SK-N-SH (cell line): Measurements from ENCODE around the gene KMT2E. TPM values are rescaled to one million over a fixed set of nuclear protein-coding genes. Genes with fewer than 3 reads are reported as not detected.

Experiments used
- CTCF ChIA-PET: fragments of 300-600, 350-600 bp; formaldehyde crosslinking; extraction: SDS; loops from one replicate; lab custom pipeline; 2021; lab: Yijun Ruan, JAX
- POLR2A ChIA-PET: fragments of 350-600 bp; sonication (Branson Sonifier 250); formaldehyde crosslinking; extraction: SDS; loops from one replicate; lab custom pipeline; 2020; ENCODE audit warnings: antibody characterized with exemption, inconsistent platforms; lab: Yijun Ruan, JAX
- DNase-seq: peaks from one replicate; pipeline ENCODE4 v3.0.0; 2012
- H2AFZ ChIP-seq: fragments of 200-600 bp; sonication (generic); 2 replicates; pipeline ENCODE4 v1.8.1; 2016; ENCODE audit warnings: antibody characterized with exemption, mild to moderate bottlenecking, low read depth
- H3F3A ChIP-seq: fragments of 200-600 bp; sonication (generic); replicated peaks from 2 replicates; pipeline ENCODE3; 2016; ENCODE audit warnings: antibody characterized with exemption, mild to moderate bottlenecking; ENCODE audit not compliant: insufficient read depth
- H3K27ac ChIP-seq, 2 experiments: fragments of 200-500 bp in 1 of 2; fragments of 200-600 bp in 1 of 2; sonication (Bioruptor generic) in 1 of 2; sonication (generic), shearing (Covaris generic) in 1 of 2; 2 replicates each; pipeline versions ENCODE4 v1.5.1 to v1.6.1; 2014 to 2016; ENCODE audit warnings: low read depth in 2 of 2, inconsistent platforms in 1 of 2, low read length in 1 of 2, mild to moderate bottlenecking in 1 of 2, mixed read lengths in 1 of 2
- H3K27me3 ChIP-seq: fragments of 200-600 bp; sonication (generic), shearing (Covaris generic); 2 replicates; pipeline ENCODE4 v1.6.1; 2016; ENCODE audit warnings: mixed run types; ENCODE audit not compliant: insufficient read depth
- H3K36me3 ChIP-seq, 2 experiments: fragments of 200-500 bp in 1 of 2; fragments of 200-600 bp in 1 of 2; sonication (Bioruptor generic) in 1 of 2; sonication (generic) in 1 of 2; replicated peaks in 1 of 2; 2 replicates each; pipeline versions ENCODE3 to v1.5.1; 2014 to 2016; ENCODE audit warnings: low read length in 1 of 2, mild to moderate bottlenecking in 1 of 2; ENCODE audit not compliant: insufficient read depth in 2 of 2, control insufficient read depth in 1 of 2
- H3K4me1 ChIP-seq, 2 experiments: fragments of 200-500 bp in 1 of 2; fragments of 200-600 bp in 1 of 2; sonication (Bioruptor generic) in 1 of 2; sonication (generic), shearing (Covaris generic) in 1 of 2; 2 replicates each; pipeline versions ENCODE4 v1.5.1 to v1.6.1; 2014 to 2016; ENCODE audit warnings: low read depth in 1 of 2, low read length in 1 of 2, mixed run types in 1 of 2; ENCODE audit not compliant: insufficient read depth in 2 of 2, control insufficient read depth in 1 of 2
- H3K4me2 ChIP-seq: fragments of 200-600 bp; sonication (generic), shearing (Covaris generic); 2 replicates; pipeline ENCODE4 v1.6.1; 2017; ENCODE audit warnings: mixed run types
- H3K4me3 ChIP-seq, 2 experiments: fragments of 200-500 bp in 1 of 2; fragments of 200-600 bp in 1 of 2; sonication (Bioruptor generic) in 1 of 2; sonication (generic), shearing (Covaris generic) in 1 of 2; 2 replicates each; pipeline versions ENCODE4 v1.5.1 to v1.8.1; 2014 to 2016; ENCODE audit warnings: low read depth in 2 of 2, inconsistent platforms in 1 of 2, low read length in 1 of 2, mild to moderate bottlenecking in 1 of 2, mixed read lengths in 1 of 2, moderate library complexity in 1 of 2
- H3K79me2 ChIP-seq: fragments of 200-600 bp; sonication (generic); 2 replicates; pipeline ENCODE4 v1.8.1; 2017; ENCODE audit warnings: mild to moderate bottlenecking; ENCODE audit not compliant: insufficient read depth
- H3K9ac ChIP-seq: fragments of 200-600 bp; sonication (generic); 2 replicates; pipeline ENCODE4 v1.6.1; 2017; ENCODE audit warnings: mixed run types
- H3K9me2 ChIP-seq: fragments of 200-600 bp; sonication (generic); 2 replicates; pipeline ENCODE4 v1.6.1; 2017; ENCODE audit warnings: mixed run types
- H3K9me3 ChIP-seq: fragments of 200-600 bp; sonication (generic); 2 replicates; pipeline ENCODE4 v1.6.1; 2017; ENCODE audit warnings: mixed run types, mild to moderate bottlenecking, moderate library complexity
- H4K20me1 ChIP-seq: fragments of 200-600 bp; sonication (generic); 2 replicates; pipeline ENCODE4 v1.6.1; 2017; ENCODE audit warnings: mild to moderate bottlenecking, mixed run types; ENCODE audit not compliant: insufficient read depth
- MXI1 ChIP-seq: IDR thresholded peaks from 2 replicates; pipeline ENCODE4 v1.6.1; 2012; ENCODE audit warnings: mild to moderate bottlenecking, low read depth, low read length, improper control_type of control experiment
- TAF1 ChIP-seq: IDR thresholded peaks from 2 replicates; pipeline ENCODE4 v1.6.1; 2012; ENCODE audit warnings: low read depth, mild to moderate bottlenecking, low read length, moderate library complexity, borderline replicate concordance
- TEAD4 ChIP-seq: IDR thresholded peaks from 2 replicates; pipeline ENCODE4 v1.4.0; 2012; ENCODE audit warnings: mild to moderate bottlenecking, borderline replicate concordance; ENCODE audit not compliant: insufficient read depth
- WGBS: methylation state at CpG from one replicate; pipeline ENCODE4 v1.1.6; 2017; ENCODE audit warnings: low lambda C conversion rate; 5-methylcytosine and 5-hydroxymethylcytosine counted together
- polyA plus RNA-seq, 3 experiments: library from polyadenylated mRNA; depleted of rRNA; stranded (reverse); fragments of >200 nt; gene quantifications; 2 replicates each; pipeline ENCODE4 v1.2.3, GENCODE V29; 2012
- TF ChIP-seq, protein P1 (sequence below): IDR thresholded peaks from 2 replicates; pipeline ENCODE4 v1.4.0; 2012; ENCODE audit warnings: low read depth, borderline replicate concordance
- TF ChIP-seq, protein P2 (sequence below): IDR thresholded peaks from 2 replicates; pipeline ENCODE4 v1.6.1; 2012; ENCODE audit warnings: mild to moderate bottlenecking, low read depth, low read length, moderate library complexity
- TF ChIP-seq, protein P3 (sequence below): IDR thresholded peaks from 2 replicates; pipeline ENCODE4 v1.4.0; 2012; ENCODE audit warnings: low read depth, borderline replicate concordance

KMT2E gene
- polyA plus RNA-seq, 1 of the 3 experiments (the other 2 are of a cell fraction) = 6.4 TPM

DNA sequence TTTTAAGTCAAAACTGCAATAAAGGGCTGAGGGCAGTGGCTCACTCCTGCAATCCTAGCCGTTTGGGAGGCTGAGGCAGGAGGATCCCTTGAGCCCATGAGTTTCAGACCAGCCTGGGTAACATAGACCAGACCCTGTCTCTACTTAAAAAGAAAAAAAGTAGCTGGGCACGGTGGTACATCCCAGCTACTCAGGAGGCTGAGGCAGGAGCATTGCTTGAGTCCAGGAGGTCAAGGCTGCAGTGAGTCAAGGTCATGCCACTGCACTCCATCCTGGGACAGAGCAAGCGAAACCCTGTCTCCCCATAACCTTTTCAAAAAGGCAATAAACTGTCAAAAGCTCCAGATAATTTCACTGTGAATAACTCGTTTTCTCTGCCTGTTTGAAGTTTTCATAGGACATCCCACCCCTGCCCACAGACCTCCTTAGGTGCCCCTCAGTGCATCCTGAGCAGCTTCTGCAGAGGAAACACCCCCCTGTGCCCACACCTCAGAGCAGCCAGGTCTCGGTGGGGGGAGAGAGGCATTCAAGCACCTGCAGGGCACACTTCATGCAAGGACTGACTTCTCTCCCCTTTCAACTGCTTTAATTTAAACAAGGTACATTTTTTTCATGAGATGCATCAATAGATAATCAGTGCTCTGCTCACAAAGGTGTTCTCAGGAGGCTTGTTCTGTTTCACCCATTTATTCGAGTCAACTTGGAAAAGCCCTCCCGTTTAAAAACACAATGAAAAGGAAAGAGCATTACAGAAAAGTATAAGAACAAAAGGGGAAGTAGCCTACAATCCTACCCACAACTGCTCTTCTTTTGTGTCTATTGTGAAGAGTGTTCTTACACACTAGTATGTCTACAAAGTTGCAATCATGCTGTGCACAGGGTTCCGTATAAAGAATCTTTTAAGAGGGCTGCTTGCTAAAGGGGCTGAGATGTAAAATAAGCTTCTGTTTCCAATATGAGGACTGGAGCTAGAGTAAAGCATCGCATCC, 104.9 kb downstream of the KMT2E start (continued):
- TF ChIP-seq, protein P1, sequence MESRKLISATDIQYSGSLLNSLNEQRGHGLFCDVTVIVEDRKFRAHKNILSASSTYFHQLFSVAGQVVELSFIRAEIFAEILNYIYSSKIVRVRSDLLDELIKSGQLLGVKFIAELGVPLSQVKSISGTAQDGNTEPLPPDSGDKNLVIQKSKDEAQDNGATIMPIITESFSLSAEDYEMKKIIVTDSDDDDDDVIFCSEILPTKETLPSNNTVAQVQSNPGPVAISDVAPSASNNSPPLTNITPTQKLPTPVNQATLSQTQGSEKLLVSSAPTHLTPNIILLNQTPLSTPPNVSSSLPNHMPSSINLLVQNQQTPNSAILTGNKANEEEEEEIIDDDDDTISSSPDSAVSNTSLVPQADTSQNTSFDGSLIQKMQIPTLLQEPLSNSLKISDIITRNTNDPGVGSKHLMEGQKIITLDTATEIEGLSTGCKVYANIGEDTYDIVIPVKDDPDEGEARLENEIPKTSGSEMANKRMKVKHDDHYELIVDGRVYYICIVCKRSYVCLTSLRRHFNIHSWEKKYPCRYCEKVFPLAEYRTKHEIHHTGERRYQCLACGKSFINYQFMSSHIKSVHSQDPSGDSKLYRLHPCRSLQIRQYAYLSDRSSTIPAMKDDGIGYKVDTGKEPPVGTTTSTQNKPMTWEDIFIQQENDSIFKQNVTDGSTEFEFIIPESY = no peak

DNA sequence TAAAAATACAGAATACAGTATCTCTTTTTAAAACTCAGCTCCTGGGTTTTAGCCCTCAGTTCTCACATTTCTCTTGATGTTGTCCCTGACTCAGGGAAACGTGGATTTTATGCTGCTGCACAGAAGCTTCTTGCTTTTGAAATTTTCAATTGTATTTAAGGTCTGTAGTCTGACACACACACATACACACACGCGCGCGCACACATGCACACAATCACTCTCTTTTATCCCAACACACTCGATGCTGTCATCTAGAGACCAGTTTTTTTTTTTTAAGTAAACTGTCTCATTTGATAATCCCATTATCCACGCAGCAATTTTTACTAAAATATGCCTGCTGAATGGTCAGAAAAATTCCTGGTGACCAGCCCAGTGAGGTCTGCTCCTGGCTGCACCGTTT, 108.6 kb downstream of the KMT2E start:
- H3K36me3 ChIP-seq = peaks cover 25 to 37% of the 10 kb centered on the region in 2 experiments
- ChIA-PET POLR2A (interaction anchor here (0.6 to 0.7 kb wide), 2 partner anchors 13 to 17 kb away, joined by 3 read pairs; no protein-coding TSS in a partner anchor), CTCF (interaction anchor here (0.7 to 2.0 kb wide), 7 partner anchors 13 to 467 kb away, joined by 3 to 5 read pairs (median 4); no protein-coding TSS in a partner anchor)
- H3K4me1 ChIP-seq = peaks cover 0 to 19% of the 10 kb centered on the region in 2 experiments; a peak in 2 of 4 replicates
- no peaks in the 10 kb centered on the region for H3F3A ChIP-seq
- TF ChIP-seq MXI1 = no peak
- TF ChIP-seq TEAD4 = no peak
- TF ChIP-seq, protein P2, sequence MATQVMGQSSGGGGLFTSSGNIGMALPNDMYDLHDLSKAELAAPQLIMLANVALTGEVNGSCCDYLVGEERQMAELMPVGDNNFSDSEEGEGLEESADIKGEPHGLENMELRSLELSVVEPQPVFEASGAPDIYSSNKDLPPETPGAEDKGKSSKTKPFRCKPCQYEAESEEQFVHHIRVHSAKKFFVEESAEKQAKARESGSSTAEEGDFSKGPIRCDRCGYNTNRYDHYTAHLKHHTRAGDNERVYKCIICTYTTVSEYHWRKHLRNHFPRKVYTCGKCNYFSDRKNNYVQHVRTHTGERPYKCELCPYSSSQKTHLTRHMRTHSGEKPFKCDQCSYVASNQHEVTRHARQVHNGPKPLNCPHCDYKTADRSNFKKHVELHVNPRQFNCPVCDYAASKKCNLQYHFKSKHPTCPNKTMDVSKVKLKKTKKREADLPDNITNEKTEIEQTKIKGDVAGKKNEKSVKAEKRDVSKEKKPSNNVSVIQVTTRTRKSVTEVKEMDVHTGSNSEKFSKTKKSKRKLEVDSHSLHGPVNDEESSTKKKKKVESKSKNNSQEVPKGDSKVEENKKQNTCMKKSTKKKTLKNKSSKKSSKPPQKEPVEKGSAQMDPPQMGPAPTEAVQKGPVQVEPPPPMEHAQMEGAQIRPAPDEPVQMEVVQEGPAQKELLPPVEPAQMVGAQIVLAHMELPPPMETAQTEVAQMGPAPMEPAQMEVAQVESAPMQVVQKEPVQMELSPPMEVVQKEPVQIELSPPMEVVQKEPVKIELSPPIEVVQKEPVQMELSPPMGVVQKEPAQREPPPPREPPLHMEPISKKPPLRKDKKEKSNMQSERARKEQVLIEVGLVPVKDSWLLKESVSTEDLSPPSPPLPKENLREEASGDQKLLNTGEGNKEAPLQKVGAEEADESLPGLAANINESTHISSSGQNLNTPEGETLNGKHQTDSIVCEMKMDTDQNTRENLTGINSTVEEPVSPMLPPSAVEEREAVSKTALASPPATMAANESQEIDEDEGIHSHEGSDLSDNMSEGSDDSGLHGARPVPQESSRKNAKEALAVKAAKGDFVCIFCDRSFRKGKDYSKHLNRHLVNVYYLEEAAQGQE = no peak
- TF ChIP-seq, protein P1 = no peak
- TF ChIP-seq, protein P3, sequence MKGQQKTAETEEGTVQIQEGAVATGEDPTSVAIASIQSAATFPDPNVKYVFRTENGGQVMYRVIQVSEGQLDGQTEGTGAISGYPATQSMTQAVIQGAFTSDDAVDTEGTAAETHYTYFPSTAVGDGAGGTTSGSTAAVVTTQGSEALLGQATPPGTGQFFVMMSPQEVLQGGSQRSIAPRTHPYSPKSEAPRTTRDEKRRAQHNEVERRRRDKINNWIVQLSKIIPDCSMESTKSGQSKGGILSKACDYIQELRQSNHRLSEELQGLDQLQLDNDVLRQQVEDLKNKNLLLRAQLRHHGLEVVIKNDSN = no peak
- TF ChIP-seq TAF1 = no peak
- no peak overlapping the region for H3K27ac ChIP-seq
- WGBS = 88% methylated on average over 8 of the region's 8 CpGs
- no peak overlapping the region for H3K9ac ChIP-seq
- H4K20me1 ChIP-seq = no peaks in the 10 kb centered on the region
- H2AFZ ChIP-seq = no peak overlapping the region
- no peaks in the 10 kb centered on the region for H3K9me3 ChIP-seq
- no peaks in the 10 kb centered on the region for H3K9me2 ChIP-seq
- H3K79me2 ChIP-seq = no peaks in the 10 kb centered on the region; the same call in 1 of the 2 replicates
- no peak for DNase-seq
- H3K4me2 ChIP-seq = no peak overlapping the region
- H3K27me3 ChIP-seq = no peaks in the 10 kb centered on the region
- no peak overlapping the region for H3K4me3 ChIP-seq
